ENCODE data around the gene KCNT2. TPM values are rescaled to one million over a fixed set of nuclear protein-coding genes. Genes with fewer than 3 reads are reported as not detected.

The KCNT2 gene
- polyA plus RNA-seq, 1 donor from 2014 or later, result 21.4 TPM

- no peak overlapping the region for H2AFZ ChIP-seq (ENCODE audit: low read depth, low read length)
- no peaks in the 10 kb centered on the region for H3K36me3 ChIP-seq (ENCODE audit: insufficient read depth, low read length)
- no peaks in the 10 kb centered on the region for H3K9me2 ChIP-seq (ENCODE audit: insufficient read depth, low read length)
- no peak overlapping the region for H3K27ac ChIP-seq (ENCODE audit: low read length)
- no peaks in the 10 kb centered on the region for H3F3A ChIP-seq (ENCODE audit: insufficient read depth, low read length, poor library complexity, severe bottlenecking)
- no peaks in the 10 kb centered on the region for H4K20me1 ChIP-seq (ENCODE audit: insufficient read depth)
- H3K4me2 ChIP-seq (ENCODE audit: low read length), result no peak overlapping the region
- H3K9me3 ChIP-seq (ENCODE audit: low read length), result no peaks in the 10 kb centered on the region
- H3K9ac ChIP-seq (ENCODE audit: low read length), result no peak overlapping the region
- TF ChIP-seq MXI1 (conservative IDR thresholded peaks at IDR 0.05; ENCODE audit: poor library complexity, severe bottlenecking), result no peak
- H3K27me3 ChIP-seq (ENCODE audit: insufficient read depth, low read depth, low read length), result no peaks in the 10 kb centered on the region
- H3K4me3 ChIP-seq (ENCODE audit: low read length), result no peak overlapping the region
- H3K79me2 ChIP-seq (replicated peaks; ENCODE audit: insufficient read depth, low read length), result peaks cover 6% of the 10 kb centered on the region
These were observed 49.8 kb downstream of the KCNT2 start for GRCh38 chr1:196558411-196558810.

- no peak overlapping the region for H3K4me2 ChIP-seq (ENCODE audit: low read length)
- H2AFZ ChIP-seq (ENCODE audit: low read depth, low read length), result no peak overlapping the region
- H3F3A ChIP-seq (ENCODE audit: insufficient read depth, low read length, poor library complexity, severe bottlenecking), result no peaks in the 10 kb centered on the region
- peaks cover 6% of the 10 kb centered on the region for H3K79me2 ChIP-seq (replicated peaks; ENCODE audit: insufficient read depth, low read length)
- TF ChIP-seq MXI1 (conservative IDR thresholded peaks at IDR 0.05; ENCODE audit: poor library complexity, severe bottlenecking) (no peak), SMC3 (conservative IDR thresholded peaks at IDR 0.05; ENCODE audit: poor library complexity) (no peak)
- no peaks in the 10 kb centered on the region for H3K36me3 ChIP-seq (ENCODE audit: insufficient read depth, low read length)
- H4K20me1 ChIP-seq (ENCODE audit: insufficient read depth), result no peaks in the 10 kb centered on the region
- no peak overlapping the region for H3K27ac ChIP-seq (ENCODE audit: low read length)
- no peak overlapping the region for H3K4me3 ChIP-seq (ENCODE audit: low read length)
- H3K27me3 ChIP-seq (ENCODE audit: insufficient read depth, low read depth, low read length), result no peaks in the 10 kb centered on the region
- H3K9me2 ChIP-seq (ENCODE audit: insufficient read depth, low read length), result no peaks in the 10 kb centered on the region
- no peak overlapping the region for H3K9ac ChIP-seq (ENCODE audit: low read length)
- H3K9me3 ChIP-seq (ENCODE audit: low read length), result no peaks in the 10 kb centered on the region
These were observed 50.4 kb downstream of the KCNT2 start for GRCh38 chr1:196557797-196558196.

GRCh38 chr1:196550731-196551130 lies 57.5 kb downstream of the KCNT2 start:
- Histone ChIP-seq H3F3A (ENCODE audit: insufficient read depth, low read length, poor library complexity, severe bottlenecking) (no peaks in the 10 kb centered on the region), H2AFZ (ENCODE audit: low read depth, low read length) (no peak overlapping the region), H3K27me3 (ENCODE audit: insufficient read depth, low read depth, low read length) (no peaks in the 10 kb centered on the region), H3K9me2 (ENCODE audit: insufficient read depth, low read length) (no peaks in the 10 kb centered on the region), H3K79me2 (replicated peaks; ENCODE audit: insufficient read depth, low read length) (peaks cover 4% of the 10 kb centered on the region), H3K36me3 (ENCODE audit: insufficient read depth, low read length) (no peaks in the 10 kb centered on the region), H3K9me3 (ENCODE audit: low read length) (no peaks in the 10 kb centered on the region), H3K9ac (ENCODE audit: low read length) (no peak overlapping the region), H3K27ac (ENCODE audit: low read length) (no peak overlapping the region), H3K4me2 (ENCODE audit: low read length) (no peak overlapping the region), H4K20me1 (ENCODE audit: insufficient read depth) (no peaks in the 10 kb centered on the region), H3K4me3 (ENCODE audit: low read length) (no peak overlapping the region)
- TF ChIP-seq RAD21 (conservative IDR thresholded peaks at IDR 0.05), result no peak
- no peak for TF ChIP-seq EP300 (conservative IDR thresholded peaks at IDR 0.05; ENCODE audit: poor library complexity, severe bottlenecking)
- no peak for TF ChIP-seq CTCF (IDR thresholded peaks at IDR 0.05; ENCODE audit: poor library complexity, severe bottlenecking)
- no peak for TF ChIP-seq POLR2AphosphoS5 (IDR thresholded peaks at IDR 0.05)
- TF ChIP-seq MXI1 (conservative IDR thresholded peaks at IDR 0.05; ENCODE audit: poor library complexity, severe bottlenecking), result no peak
- TF ChIP-seq EZH2 (IDR thresholded peaks at IDR 0.05; ENCODE audit: borderline replicate concordance, insufficient read depth, low read length, poor library complexity, severe bottlenecking), result no peak
- no peak for TF ChIP-seq REST (IDR thresholded peaks at IDR 0.05; ENCODE audit: borderline replicate concordance)
- TF ChIP-seq TAF1 (IDR thresholded peaks at IDR 0.05; ENCODE audit: low read depth), result no peak
- no peak for TF ChIP-seq SMC3 (conservative IDR thresholded peaks at IDR 0.05; ENCODE audit: poor library complexity)

Data from neural cell (in vitro differentiated cells).